ENCODE data around the gene RAD18.

- no peak for TF ChIP-seq CTCF (IDR thresholded peaks at IDR 0.05; ENCODE audit: insufficient read depth, low read length, poor library complexity, severe bottlenecking)
- no peak for TF ChIP-seq EZH2phosphoT487 (conservative IDR thresholded peaks at IDR 0.05; ENCODE audit: low read length)
Measured at GRCh38 chr3:8903191-8903590, 60.1 kb downstream of the RAD18 start.

Data from SU-DHL-6 (cell line).